GM15510 (cell line): ENCODE results near the gene SLC8A1.

Source experiments
- POLR2A ChIP-seq: IDR thresholded peaks from 3 replicates; pipeline ENCODE4 v1.6.1; 2011; ENCODE audit warnings: borderline replicate concordance; ENCODE audit not compliant: insufficient read length; ENCODE audit errors: extremely low read depth

Gene SLC8A1

DNA sequence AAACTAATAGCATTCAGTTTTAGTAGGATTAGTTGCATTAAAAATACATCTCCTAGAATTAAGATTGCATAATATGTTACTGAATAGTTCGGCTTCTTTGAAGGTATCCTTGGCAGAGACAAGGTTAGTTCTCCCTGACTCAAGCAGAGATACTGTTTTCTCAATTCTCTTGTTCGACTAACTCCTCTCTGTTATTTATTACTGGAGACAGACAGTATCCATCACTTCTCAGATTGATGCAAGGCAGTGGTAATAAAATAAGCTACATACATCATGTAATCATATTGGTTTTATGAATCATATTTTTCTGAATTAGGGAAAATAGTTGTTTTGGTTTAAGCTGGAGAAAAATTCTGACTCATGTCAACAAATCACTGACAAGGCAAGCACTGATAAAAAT lies 134.8 kb downstream of the SLC8A1 start:
- no peak for TF ChIP-seq POLR2A

- no peak for TF ChIP-seq POLR2A
Measured at GRCh38 chr2:40316620-40317019, 135.3 kb downstream of the SLC8A1 start.

GRCh38 chr2:40315683-40316082 lies 136.2 kb downstream of the SLC8A1 start:
- no peak for TF ChIP-seq POLR2A

DNA sequence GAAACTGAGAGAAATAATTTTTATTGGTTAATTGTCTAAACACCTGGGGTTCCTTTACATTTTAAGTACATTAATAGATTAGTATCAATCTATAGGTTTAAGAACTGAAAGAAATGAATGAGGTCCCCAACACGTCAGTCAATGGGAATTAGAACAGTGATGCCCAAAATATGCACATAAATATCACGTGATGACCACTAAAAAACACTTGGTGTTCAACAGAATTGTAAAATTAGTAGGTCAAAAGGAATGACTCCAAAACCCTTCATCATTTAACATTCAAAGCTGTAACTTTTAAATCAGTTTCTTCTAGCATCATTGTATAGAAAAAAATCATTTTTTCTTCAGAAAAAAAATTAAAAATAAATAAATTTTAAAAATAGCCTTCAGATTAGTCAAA lies 140.9 kb downstream of the SLC8A1 start:
- no peak for TF ChIP-seq POLR2A

DNA sequence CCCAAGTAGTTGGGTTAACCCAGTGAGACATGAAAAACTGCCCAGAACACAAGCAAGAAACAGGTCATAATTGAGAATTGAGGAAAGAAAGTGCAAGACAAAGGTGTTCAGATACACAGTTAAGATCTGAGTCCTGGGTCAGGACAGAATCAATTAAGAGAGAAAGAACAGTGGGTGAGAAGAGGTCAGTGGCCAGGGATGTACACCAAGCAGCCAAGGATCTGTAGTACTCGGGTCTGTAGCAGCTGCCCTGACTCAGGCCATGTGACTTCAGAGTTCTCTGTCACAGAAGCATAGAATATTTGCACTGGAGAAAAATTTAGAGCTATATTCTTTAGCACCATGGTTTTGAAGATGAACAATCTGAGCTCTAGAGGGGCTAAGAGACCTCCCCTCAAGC lies 141.6 kb downstream of the SLC8A1 start:
- no peak for TF ChIP-seq POLR2A

GRCh38 chr2:40304340-40304739 lies 147.6 kb downstream of the SLC8A1 start:
- TF ChIP-seq POLR2A = no peak

DNA sequence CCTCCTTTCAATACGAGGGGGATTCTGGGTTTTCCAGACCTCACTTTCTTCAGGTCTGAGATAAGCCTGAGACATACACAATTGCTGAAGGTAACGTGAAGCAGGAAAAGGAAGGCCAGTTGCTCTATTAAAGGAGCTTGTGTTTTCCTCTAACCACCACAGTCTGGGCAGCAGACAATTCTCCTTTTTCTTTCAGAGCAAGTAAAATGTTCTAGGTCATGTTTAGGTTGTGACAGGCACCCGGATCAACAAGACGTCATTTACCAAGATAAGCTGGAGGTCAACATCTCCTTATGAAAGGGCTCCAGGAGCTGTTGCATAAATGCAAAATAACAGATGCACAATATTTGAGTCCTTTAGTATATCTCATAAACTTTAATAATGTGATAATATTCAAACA lies 148.1 kb downstream of the SLC8A1 start:
- no peak for TF ChIP-seq POLR2A

- no peak for TF ChIP-seq POLR2A
Measured at GRCh38 chr2:40302751-40303325, 149.1 kb downstream of the SLC8A1 start.

DNA sequence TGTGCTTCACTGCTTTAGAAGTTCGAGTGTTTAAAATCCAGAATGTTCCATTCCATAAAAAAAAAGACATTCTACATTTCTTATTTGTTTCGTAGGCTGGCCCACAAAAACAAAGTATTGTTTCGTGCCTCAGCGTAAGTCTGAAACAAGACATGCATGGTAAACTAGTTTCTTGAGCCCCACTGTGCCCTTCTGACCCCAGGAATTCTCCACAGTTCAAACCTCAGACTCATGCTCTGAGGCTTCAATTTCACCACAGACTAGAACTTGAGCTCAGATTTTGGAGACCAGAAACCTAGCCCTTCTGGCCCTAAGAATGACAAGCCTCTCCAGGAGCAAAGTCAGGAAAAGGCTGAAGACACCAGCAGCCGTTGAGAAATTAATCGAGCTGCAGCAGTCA lies 151.5 kb downstream of the SLC8A1 start:
- no peak for TF ChIP-seq POLR2A

DNA sequence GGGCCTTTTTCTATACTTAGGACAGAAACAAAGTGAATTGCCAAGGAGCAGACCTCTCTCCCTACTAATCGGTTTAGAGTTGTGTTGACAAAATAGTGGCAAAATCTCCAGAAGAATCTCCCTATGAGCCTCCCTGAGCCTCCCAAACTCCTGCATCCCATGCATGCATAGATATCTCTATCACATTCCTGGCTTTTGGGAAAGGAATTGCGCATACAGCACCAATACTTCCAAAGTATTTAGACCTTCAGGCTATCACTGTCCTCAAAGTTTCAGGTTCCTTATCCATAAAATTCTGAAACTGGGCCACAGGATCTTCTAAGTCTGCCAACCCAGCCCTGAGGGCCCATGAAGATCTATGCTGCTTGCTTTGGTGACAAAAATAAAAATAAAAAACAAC lies 152.1 kb downstream of the SLC8A1 start:
- TF ChIP-seq POLR2A = no peak

- no peak for TF ChIP-seq POLR2A
Measured at GRCh38 chr2:40299173-40299572, 152.7 kb downstream of the SLC8A1 start.

DNA sequence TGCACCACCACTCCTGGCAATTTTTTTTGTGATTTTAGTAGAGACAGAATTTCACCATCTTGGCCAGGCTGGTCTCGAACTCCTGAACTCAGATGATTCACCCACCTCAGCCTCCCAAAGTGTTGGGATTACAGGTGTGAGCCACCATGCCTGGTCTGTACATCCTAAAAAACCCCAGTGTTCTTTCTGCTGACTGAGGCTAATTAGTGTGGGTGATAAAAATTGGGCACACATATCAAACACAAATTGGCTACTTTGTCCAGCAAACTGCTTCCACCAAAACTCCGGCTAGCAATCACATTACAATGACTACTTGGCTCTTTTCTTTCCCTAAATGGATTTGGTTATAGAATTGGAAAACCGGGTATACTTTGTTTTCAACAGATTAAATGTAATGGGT lies 153.9 kb downstream of the SLC8A1 start:
- no peak for TF ChIP-seq POLR2A

DNA sequence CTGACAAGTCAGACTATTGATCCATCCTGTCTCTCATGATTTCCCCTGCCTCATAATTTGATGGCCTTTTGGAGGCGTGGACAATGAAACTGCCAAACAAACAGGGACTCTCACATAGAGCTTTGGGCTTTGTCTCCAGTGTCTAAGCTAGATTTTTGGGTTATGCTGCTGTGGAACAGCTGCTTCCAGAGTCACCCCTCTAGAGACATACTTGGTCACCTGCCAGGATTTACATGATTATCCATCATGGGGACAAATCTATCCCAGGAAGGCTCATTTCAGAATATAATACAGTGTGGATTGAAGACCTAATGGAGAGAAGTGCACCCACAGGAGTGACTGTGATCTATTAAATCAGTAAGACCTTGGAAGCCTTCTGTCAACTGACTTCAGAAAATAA lies 159.6 kb downstream of the SLC8A1 start:
- no peak for TF ChIP-seq POLR2A

DNA sequence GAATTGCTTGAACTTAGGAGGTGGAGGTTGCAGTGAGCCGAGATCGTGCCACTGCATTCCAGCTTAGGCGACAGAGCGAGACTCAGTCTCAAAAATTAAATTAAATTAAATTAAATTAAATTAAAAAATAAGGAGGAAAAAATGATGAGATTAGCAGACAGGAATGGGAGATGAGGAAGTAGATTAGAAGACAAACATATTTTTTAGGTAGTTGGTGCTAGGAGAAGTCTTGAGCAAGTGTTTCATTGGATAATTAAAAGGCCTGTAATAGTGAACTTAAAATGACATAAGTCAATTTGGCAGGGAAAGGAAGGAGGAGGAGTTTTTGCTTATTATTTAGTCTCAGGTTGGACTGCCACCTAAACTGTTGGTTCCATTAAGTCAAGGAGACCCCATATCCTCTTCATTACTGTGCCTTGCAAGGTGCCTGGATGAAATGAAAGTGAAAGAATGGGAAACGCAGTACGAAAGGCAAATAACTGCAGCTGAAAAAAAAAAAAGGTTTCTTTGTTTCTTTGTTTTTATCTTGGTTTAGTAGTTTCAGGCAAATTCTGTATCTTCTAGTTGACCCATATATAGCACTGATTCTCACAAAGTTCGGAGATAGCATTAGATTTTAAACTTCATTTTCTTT lies 162.0 kb downstream of the SLC8A1 start:
- TF ChIP-seq POLR2A = no peak

- TF ChIP-seq POLR2A = no peak
Measured at GRCh38 chr2:40287773-40288172, 164.1 kb downstream of the SLC8A1 start.

DNA sequence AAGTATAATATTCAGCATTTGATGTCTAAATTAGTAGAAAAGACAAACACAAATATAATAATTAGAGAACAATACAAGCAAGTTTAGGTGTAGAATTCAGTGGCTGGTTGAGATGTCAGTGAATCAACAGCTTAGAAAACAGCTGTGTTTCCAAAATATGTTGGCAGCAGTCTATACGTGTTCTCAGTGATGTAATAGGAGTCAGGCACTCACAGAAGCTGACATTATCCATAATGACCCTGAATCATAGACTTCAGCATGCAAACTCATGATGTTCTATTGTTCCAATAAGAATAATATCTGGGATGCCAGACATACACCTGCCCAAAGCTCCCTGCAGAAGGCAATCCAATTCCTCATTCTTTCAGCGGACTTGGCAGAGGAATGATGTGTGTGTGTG lies 164.7 kb downstream of the SLC8A1 start:
- no peak for TF ChIP-seq POLR2A

DNA sequence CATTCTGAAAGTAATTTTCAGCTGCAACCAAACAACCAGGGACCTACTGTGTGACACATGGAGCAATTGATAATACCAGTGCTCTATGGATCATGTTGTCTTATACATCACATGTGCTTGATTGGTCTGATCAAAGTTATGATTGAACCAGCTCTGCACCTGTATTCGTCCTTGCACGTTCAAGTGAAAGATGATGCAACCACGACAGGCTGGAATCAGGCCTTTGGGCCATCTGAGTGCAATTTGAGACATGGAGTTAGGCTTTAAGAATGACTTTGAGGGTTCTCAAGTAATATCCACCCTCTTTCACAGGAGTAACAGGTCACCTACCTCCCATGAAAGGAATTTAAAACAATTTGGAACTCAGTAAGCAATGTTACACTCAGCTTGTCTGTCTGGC lies 165.2 kb downstream of the SLC8A1 start:
- TF ChIP-seq POLR2A = no peak
